NCI-H1436 treated with DMSO at 0.1 percent for 48 hours (cell line): Measurements from ENCODE around the gene FBXO34.
"Not testable (repeated sequence)": the region's sequence is repeated elsewhere in the genome, so short reads cannot be mapped to it uniquely, and the experiment has no call there.

ENCODE experiments used
- DNase-seq: peaks from one replicate; lab custom pipeline; 2025; lab: John Stamatoyannopoulos, UW

Gene FBXO34

GRCh38 chr14:55312379-55313030 lies 41.3 kb downstream of the FBXO34 start:
- DNase-seq: not testable (repeated sequence)

GRCh38 chr14:55313480-55313879 lies 42.3 kb downstream of the FBXO34 start:
- no peak for DNase-seq

- no peak for DNase-seq
Observed at GRCh38 chr14:55314449-55314848, 43.2 kb downstream of the FBXO34 start.

GRCh38 chr14:55316564-55316963 lies 45.3 kb downstream of the FBXO34 start:
- DNase-seq: no peak

GRCh38 chr14:55317542-55318306 lies 46.5 kb downstream of the FBXO34 start:
- no peak for DNase-seq

- DNase-seq: no peak
Observed at GRCh38 chr14:55318694-55319093, 47.5 kb downstream of the FBXO34 start.

GRCh38 chr14:55323910-55324309 lies 52.7 kb downstream of the FBXO34 start:
- no peak for DNase-seq

GRCh38 chr14:55324812-55325211 lies 53.6 kb downstream of the FBXO34 start:
- no peak for DNase-seq

- DNase-seq: no peak
Observed at GRCh38 chr14:55327179-55327578, 56.0 kb downstream of the FBXO34 start.

GRCh38 chr14:55328317-55328716 lies 57.1 kb downstream of the FBXO34 start:
- no peak for DNase-seq

- DNase-seq: no peak
Observed at GRCh38 chr14:55329999-55330710, 58.9 kb downstream of the FBXO34 start.

- DNase-seq: no peak
Observed at GRCh38 chr14:55332654-55333570, 61.7 kb downstream of the FBXO34 start.

GRCh38 chr14:55333711-55334485 lies 62.7 kb downstream of the FBXO34 start:
- no peak for DNase-seq

- DNase-seq: no peak
Observed at GRCh38 chr14:55336162-55336561, 64.9 kb downstream of the FBXO34 start.

- no peak for DNase-seq
Observed at GRCh38 chr14:55336691-55337090, 65.5 kb downstream of the FBXO34 start.

GRCh38 chr14:55339770-55340169 lies 68.5 kb downstream of the FBXO34 start:
- no peak for DNase-seq

GRCh38 chr14:55340482-55340881 lies 69.3 kb downstream of the FBXO34 start:
- DNase-seq: no peak

GRCh38 chr14:55341781-55342180 lies 70.6 kb downstream of the FBXO34 start:
- no peak for DNase-seq

- not testable (repeated sequence) for DNase-seq
Observed at GRCh38 chr14:55344582-55345163, 73.5 kb downstream of the FBXO34 start.

GRCh38 chr14:55347040-55347439 lies 75.8 kb downstream of the FBXO34 start:
- DNase-seq: no peak

GRCh38 chr14:55347748-55348147 lies 76.5 kb downstream of the FBXO34 start:
- DNase-seq: no peak
